NCI-H1694 treated with DMSO at 0.1 percent for 48 hours (cell line): ENCODE measurements around the gene AP2A2.

ENCODE experiments used
- DNase-seq: peaks from one replicate; lab custom pipeline; 2025; lab: John Stamatoyannopoulos, UW

Gene AP2A2

DNA sequence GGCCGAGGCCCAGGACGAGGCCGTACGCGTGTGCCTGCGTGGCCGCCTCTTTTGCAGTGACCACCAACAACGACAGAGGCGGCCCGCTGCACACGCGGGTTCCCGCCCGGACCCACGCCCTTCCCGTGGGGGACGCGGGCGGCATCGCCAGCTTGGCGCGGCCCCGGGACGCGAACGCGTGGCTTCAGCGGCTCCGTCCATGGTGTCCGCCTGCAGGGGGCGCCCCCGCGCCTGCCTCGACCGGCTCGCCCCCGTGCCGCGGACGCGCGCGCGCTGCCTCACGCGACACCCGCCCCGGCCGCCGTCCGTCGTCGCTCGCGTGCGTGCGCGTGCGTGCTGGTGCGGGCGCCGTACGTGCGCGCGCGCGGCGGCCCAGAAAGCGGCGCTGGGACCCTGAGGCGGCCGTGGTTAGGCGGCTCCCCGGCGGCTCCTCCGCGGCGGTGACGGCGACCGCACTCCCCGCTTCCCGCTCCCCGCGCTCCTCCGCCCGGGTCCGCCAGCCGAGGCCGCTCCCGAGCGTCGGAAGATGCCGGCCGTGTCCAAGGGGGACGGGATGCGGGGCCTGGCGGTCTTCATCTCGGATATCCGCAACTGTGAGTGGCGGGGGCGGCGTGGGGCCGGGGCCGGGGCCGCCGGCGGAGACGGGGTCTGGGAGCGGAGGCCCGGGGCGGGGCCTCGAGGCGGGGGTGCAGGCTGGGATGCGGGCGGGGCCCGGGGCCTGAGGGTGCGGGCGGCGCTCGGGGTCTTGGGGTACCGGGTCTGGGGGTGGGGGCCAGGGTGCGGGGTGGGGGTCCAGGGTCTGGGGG, at the start of gene AP2A2:
Gene AP2A2, plus strand, starts transcription at position 375 of the 806 bp plus-strand sequence. Its CDS starts 152 bp downstream, at position 527.
- peak; percentile 52 for DNase-seq

DNA sequence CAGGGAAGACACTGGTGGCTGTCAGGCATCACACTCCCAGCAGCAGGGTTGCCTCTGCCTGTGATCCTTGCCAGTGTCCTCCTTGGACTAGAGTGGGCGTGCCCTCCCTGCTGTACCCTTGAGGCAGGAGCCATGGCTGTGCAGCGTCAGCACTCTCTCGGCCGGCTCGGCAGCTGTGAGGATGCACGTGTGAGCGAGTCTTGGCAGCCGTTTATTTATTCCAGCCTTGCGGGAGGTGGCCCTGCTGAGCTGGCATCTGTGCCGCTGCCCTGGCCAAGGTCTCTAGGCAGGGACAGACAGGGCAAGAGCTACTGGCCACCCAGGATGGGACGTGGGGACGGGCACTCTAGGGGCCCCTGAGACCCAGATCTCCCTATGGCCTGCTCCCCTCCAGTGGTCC, 49.1 kb upstream of the AP2A2 start:
- peak; percentile 79 for DNase-seq

DNA sequence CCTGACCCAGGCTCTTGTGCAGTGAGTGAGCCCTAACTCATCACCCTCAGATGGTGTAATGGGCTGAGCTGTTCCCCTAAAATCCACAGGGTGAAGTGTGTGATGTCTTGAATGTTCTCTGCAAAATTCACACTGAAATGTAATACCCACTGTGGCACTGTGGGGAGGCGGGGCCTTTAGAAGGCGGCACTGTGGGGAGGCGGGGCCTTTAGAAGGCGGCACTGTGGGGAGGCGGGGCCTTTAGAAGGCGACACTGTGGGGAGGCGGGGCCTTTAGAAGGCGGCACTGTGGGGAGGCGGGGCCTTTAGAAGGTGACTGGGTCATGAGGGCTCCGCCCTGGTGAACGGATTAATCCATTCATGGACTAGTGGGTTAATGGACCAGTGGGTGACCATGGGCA, 48.1 kb upstream of the AP2A2 start:
- DNase-seq: no peak

DNA sequence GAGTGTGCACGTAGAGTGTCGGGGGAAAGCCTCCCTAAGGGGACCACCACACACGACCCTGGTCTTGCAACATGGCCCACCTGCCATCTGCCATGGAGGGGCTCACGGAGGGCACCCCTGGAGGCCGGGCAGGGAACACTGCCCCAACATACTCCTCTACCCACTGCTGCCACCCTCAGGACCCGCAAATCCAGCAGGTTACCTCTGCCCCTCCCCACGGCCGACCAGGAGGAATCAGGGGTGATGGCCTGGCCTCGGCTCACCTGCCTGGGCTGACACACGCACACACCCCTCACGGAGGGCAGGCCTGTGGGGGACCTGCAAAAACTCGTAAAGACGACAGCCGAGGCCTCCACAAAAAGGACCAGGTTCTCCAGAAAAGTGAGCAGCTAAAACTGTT, 45.2 kb upstream of the AP2A2 start:
- DNase-seq: no peak

DNA sequence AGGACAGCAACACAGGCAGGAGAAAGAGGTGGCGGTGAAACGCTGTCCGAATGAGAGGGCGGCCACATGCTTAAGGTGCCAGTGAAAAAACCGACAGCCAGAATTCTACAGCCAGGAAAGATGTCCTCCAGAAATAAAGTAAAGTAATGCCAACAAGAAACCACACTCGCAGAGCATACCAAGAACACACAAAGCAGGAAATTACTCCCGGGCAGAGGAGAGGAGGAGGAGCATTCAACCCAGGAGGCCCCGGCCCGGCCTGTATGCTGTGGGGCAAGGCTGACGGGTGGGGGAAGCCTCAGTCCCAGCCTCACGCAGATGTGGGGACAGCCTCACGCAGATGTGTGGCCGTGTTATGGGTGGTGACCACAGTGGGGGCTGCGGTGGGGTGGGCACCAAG, 43.1 kb upstream of the AP2A2 start:
- DNase-seq: no peak

DNA sequence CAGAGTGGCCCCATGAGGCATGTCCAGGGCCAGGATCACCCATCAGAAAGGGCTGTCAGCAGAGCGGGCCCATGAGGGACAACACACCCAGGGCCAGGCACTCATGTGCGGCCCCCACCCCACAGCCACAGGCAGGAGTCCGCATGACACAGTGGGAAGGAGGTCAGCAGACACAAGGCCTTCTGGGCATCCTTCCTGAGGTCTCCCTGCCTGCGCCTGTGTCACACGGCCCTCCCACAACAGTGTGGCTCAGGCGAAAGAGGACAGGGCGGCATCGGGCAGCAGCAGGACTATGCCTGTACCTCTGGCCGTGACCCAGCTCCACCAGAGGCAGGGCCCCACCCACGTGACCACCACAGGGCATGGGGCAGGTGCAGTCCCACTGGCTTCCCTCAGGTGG, 42.1 kb upstream of the AP2A2 start:
- DNase-seq: no peak

DNA sequence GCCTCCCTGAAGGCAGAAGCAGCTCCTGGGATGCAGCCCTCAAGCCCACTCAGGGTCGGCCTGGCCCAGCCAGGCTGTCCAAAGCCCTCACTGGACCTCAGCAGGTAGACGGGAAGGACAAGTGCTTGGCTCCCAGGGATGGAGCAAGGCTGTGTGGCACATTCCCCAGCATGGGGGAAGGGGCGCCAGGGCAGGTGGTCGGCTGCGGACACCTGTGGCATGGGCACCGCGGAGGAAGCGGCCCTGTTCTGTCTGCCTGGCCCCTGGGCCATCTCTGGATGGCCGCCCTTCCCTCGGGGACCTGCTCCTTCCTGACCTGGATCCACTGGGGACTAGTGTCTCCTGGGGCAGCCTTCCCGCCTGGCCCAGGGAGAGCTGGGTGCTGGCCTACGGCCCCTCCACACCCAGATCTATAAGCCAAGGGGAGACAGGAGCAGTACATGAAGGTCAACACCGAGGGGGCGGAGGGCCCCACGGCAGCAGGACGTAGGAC, 41.0 kb upstream of the AP2A2 start:
- no peak for DNase-seq

DNA sequence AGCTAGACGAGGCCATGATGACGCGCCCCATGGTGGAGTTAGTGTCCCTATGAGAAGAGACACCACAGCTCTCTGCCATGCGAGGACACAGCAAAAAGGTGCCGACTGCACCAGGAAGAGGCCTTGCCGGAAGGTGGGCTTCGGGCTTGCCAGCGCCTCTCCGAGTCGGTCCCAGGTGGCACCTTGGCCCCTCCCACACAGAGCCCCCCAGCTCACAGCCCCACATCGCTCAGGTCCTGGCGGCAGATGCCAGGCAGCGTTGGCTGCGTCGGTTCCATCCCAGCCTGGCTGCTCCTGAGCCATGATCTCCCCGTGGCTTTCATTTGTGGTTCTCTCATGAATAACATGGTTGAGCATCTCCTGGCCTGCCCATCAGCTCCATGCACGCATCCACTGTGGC, 39.1 kb upstream of the AP2A2 start:
- no peak for DNase-seq

DNA sequence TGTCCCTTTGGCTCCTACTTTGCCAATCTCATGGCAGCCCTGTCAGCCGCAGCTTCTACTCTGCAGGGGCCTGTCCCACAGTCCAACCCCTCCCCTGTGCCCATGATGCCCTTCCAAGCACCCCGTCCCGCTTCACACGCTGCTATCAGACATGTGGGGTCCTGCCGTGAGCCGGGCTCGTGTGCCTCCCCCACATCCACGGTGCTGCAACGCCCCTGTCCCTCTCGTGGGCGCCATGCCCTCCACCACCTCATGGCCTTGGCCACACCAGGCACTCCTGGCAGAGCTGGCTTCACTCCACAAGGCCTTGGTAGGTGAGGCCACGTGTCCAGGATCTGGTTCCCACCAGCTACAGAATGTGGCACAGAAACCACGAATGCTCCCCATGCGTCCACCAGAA, 38.1 kb upstream of the AP2A2 start:
- no peak for DNase-seq

DNA sequence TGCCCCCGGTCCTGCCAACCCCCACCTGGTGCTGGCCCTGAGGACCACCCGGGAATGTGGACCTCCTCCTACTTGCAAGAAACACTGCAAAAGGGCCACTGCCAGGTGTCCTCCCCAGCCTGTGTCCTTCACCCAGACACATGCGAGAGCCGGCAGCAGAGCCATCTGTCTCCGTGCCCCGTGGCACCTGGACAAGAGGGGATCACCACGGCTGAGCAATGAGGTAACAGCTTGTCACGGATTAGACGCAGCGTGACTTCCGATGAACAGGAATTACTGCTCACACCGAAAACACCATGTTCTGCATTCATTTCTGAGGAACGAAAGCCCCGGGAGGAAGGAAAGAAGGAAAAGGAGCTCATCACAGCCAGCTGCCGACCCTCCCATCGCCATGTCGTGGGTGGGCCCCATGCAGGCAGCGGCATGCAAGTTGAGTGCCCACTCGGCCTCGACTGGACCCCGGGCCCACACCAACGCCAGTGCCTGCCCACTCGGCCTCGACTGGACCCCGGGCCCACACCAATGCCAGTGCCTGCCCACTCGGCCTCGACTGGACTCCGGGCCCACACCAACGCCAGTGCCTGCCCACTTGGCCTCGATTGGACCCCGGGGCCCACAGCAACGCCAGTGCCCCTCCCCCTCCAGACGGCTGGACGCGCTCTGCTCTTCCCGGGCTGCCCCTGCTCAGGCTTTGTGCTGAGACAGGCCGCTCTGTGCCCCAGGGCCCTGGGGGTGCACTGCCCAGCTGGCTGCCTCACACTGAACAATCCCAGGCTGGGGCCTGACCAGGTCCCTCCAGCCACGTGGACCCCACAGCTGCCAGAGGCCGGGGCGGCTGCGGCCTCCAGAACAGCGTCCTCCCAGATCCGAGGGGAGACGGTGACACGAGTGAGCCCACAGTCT, 37.1 kb upstream of the AP2A2 start:
- peak; percentile 38 for DNase-seq

DNA sequence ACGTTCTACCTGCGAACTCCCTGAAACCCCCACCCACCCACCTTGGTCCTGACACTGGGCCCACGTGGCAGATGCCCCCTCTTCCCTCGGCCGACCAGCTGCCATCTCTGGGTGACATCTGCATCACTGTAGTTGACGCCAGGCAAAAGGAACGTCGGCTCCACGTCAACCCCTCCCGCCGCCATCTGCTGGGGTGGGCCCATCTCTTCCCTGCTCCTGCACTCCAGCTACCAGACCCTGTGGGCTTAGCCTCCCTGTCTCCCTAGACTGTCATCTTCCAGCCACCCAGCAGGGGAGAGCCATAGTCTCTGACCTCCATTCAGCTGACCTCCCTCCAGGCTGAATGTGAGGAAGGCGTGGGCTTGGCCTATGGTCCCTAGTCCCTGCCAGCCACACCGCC, 36.4 kb upstream of the AP2A2 start:
- peak; percentile 78 for DNase-seq

DNA sequence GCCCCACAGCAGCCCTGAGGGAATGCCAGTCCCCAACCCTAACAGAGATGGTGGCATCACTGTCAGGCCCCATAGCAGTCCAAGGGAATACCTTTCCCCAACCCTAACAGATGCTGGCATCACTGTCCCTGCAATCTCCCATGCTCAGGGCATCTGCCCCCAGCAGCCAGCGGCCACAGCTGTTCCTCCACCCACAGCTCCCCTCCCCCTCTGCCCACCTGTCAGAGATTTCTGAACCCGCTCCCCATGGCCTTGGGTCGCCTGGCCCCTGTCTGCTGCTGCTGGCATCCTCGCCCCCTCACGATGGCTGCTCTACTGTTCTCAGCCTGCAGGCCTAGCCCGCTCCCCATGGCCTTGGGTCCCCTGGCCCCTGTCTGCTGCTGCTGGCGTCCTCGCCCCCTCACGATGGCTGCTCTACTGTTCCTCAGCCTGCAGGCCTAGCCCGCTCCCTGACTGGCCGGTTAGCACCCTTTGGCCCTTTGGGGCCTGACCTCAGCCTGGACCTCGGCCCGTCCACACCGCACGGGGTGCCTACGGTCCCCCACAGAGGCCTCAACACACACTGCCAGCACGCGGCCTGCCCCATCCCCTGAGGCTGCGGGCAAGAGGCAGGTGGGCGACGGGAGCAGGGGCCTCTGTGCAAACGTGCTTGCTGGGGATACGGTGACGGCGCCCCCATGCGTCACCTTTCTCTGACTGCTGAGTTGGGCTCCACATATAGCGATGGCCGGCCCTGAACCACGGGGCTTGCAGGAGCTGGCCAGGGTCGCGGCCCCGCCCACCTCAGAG, 35.8 kb upstream of the AP2A2 start:
- DNase-seq: no peak

DNA sequence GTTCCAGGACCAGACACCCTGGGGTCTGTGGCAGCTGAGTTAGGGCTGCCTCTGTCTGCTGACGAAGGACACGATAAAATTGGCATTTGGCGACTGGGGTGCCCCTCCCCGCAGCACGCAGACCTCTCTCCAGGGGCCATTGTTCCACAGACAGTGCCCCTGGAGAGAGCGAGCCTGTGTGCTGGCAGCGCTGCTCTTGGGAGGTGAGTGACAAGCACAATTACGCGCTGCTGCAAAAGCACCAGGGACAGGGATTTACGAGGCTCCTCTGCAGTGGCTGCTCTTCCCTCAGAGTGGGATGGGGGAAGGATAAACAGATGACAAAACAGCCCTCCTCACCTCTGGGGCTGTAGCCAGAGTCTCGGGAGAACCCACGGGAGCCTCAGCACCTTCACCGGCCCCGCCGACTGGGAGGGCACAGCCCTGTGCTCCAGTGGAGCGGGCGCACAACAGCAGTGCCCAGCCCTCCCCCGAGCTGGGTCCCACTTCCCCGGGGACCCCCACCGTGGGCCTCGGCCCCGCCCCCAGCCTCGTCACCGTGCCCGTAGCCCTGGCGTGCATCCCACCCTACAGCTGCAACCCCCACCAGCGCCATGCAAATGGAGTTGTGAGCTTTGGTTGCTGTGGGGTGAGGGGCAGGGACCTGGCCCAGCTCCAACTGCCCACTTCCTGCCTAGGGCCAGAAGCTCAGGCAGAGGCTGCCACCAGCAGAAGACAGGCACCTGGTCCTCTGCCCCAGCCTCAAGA, 34.7 kb upstream of the AP2A2 start:
- DNase-seq: peak; percentile 41

DNA sequence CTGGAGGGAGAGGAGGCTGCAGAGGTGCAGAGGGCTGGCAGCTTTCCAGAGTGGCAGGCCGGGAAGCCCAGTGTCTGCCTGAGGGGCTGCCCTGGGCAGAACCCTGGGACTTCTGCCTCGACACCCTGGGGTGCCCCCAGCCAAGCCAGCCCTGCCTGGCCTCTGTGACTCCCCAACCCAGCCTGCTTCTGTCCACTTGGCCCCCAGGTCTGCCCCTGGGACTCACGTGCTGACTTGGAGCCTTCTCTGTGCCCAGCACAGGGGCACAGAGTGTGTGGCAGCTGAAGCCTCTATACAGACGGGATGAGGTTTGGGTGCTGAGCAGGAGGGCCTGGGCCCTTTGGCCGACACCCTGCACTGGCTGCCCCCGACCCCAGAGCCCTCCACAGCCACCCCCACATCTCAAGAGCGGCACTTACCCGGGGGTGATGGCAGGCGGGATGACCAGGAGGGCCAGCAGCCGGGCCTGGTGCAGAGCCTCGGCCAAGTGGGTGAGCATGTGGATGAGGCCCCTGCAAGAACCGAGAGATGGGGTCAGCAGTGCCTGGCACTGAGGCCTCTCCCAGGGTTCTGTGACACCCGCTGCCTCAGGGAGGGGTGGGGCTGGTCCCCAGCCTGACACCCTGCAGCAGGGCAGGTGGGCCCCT, 32.5 kb upstream of the AP2A2 start:
- no peak for DNase-seq

DNA sequence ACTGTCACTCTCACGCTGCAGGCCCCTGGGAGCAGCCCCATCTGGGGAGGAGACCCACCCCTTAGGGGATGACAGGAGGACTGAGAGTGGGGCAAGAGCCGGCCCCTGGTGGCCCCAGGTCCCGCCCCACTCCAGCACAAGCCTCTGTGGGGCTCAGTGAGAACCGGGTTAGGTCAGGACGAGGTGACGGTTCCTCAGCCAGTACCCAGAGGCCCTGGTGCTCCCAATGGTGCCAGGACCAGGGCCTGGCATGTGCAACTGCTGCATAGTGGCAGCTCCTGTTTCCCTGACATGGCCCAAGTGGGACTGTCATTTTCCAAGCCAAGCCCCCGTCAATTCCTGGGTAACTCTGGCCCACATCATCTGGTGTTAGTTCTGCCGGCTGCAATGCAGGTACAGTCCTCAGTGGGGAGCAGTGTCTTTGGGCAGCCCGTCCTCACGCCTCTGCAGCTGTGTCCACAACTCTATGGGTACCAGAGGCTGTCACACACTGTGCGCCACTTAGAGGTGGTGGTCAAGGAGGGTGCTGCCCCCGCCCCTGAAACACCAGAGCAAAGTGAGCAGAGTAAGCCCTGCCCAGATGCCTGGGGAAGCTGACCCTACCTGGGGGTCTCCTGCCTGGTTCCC, 31.0 kb upstream of the AP2A2 start:
- no peak for DNase-seq

DNA sequence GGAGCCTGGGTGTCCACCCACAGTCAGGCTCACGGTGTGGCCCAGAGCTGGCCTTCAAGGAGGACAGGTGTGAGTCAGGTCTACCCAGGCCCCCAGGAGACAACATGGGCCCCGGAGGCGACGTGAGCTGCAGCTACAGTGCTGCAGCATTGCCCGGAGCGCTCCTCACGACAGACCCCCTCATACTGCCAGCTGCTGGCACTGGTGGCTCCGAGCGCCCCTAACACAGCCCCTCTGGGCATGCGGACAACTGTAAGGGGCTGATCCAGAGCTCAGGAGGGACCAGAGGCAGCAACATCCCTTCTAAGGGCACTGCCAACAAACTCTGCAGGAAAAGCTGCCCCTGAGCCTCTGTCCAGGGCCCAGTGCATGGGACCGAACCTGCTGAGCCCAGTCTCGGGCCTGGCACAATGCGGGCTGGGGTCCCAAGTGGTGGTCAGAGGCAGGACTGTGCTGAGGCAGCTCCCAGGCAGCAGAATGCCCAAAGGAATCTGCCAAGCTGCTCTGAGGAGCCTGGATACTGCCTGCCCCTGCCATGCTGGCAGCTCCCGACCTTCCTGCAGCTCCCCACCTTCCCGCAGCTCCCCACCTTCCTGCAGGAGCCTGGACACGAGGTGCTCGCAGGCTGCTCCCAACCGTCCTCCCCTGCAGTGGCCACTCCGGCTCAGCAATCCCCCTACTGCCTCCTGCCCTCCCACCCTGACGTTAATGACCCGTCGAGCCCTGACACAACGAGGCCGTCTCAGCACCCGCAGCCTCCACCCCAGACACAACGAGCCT, 30.1 kb upstream of the AP2A2 start:
- DNase-seq: no peak

DNA sequence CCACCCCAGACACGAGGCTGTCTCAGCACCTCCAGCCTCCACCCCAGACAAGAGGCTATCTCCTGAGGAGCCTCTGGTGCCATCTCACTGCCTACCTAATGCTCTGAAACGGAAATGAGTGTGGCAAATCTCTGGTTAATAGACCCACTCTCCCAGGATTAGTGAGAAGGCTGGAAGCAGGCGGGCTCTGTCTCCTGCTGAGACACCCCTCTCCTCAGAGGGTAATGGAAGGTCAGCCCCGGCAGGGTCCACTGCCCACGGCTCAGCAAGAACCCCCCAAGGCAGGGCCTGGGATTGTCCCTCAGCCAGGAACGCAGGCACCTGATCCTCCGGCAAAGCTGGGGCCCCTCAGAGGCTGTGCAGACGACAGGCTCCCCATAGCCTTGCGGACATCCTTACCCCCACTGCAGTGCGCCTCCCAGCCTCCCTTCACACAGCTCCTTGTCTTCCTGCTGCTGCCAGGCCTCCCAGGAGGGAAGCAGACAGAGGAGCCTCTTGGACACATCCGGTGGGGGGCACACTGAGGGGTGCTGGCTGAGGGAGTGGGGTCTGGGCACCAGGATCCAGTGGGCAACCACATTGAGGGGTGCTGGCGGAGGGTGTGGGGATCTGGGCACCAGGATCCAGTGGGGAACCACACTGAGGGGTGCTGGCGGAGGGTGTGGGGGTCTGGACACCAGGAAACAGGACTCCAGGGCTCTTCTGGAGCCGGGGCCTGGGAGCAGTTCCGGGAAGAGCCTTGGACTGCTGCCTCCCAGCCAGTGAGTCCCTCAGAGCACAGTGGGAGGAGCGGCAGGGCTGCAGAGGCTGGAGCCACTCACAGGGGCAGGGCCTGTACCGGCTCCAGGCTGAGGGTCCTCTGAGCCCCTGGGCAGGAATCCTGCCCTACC, 28.2 kb upstream of the AP2A2 start:
- no peak for DNase-seq

DNA sequence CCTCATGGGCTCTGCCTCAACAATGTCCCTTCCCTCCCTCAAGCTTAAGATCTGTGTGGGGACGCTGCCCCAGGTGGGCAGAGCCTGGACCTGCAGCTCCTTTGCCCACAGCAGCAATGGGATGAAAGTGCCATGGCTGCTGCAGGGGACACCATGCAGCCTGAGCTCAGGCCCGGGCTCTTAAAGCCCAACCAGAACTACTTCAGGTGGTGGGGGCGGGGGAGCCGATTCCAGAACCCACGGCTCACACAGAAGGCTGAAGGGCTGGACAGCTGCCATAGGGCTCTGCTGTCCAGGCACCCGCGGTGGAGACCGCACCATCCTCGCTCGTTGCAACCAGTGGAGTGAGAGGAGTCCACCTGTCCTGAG, 27.5 kb upstream of the AP2A2 start:
- peak; percentile 5 for DNase-seq
